ENCODE results near the gene TSEN2. TPM values are rescaled to one million over a fixed set of nuclear protein-coding genes. Genes with fewer than 3 reads are reported as not detected.

The TSEN2 gene
- total and polyA plus RNA-seq, 9 of the 15 experiments (the other 6 are each of a cell fraction or from before 2014, with no cell fraction given), result 38.5 to 76.3 (median 46.6) TPM

GRCh38 chr3:12574661-12575060 lies 90.4 kb downstream of the TSEN2 start (continued):
- TF ChIP-seq ZFP91 (CRISPR knock-in tag; IDR thresholded peaks at IDR 0.05), result no peak
- TF ChIP-seq KLF1 (tag; IDR thresholded peaks at IDR 0.05), result no peak
- no peak for TF ChIP-seq ZBED1 (IDR thresholded peaks at IDR 0.05)
- TF ChIP-seq MAX (CRISPR knock-in tag; IDR thresholded peaks at IDR 0.05), result no peak

GRCh38 chr3:12577379-12577778 lies 93.1 kb downstream of the TSEN2 start:
- FAIRE-seq, result no peak
- Histone ChIP-seq H3K79me2 (ENCODE audit: control insufficient read depth, insufficient read depth, low read length) (no peaks in the 10 kb centered on the region), H3K4me2 (ENCODE audit: insufficient read depth, low read length) (no peak overlapping the region), H3K9me1 (ENCODE audit: control insufficient read depth, insufficient read depth, low read length) (no peaks in the 10 kb centered on the region), H3K4me1 (replicated peaks in 1 of 2; ENCODE audit: control insufficient read depth in 2 of 2, insufficient read depth in 2 of 2, low read length in 2 of 2) (no peaks in the 10 kb centered on the region; a peak in 2 of 5 replicates), H4K20me1 (replicated peaks; ENCODE audit: control insufficient read depth, insufficient read depth, low read length) (0 out of 2 replicates have a peak, but pooled peaks cover 4% of the 10 kb centered on the region), H3K27ac (ENCODE audit: extremely low read depth, low read depth, low read length) (no peak overlapping the region), H3K27me3 (ENCODE audit: control insufficient read depth in 2 of 2, insufficient read depth in 2 of 2, low read length in 2 of 2) (no peaks in the 10 kb centered on the region), H2AFZ (ENCODE audit: low read depth, low read length) (no peak overlapping the region), H3K4me3 (no peak overlapping the region), H3K36me3 (ENCODE audit: control insufficient read depth, insufficient read depth, low read length) (peaks cover 92% of the 10 kb centered on the region), H3K9me3 (replicated peaks; ENCODE audit: control insufficient read depth, insufficient read depth, low read depth, low read length) (no peaks in the 10 kb centered on the region), H3K9ac (ENCODE audit: insufficient read depth in 1 of 2, low read depth in 2 of 2, low read length in 2 of 2) (no peak overlapping the region)
- CTCF ChIA-PET (ENCODE audit: low intra/inter-chr PET ratio), result no interaction called here
- DNase-seq (ENCODE audit: extremely low read depth in 1 of 4, low spot score in 3 of 4), result no peak
- in situ Hi-C loops (cut with MboI), result no loop called here
- no peak for ATAC-seq
- no TSS peak for BruUV-seq (replicated peaks)
- POLR2A ChIA-PET, result interaction anchor here (0.9 to 1.3 kb wide), 3 partner anchors 8 to 12 kb away, joined by 3 to 4 read pairs (median 3); no protein-coding TSS in a partner anchor
- intact Hi-C loops (cut with micrococcal nuclease), result no loop called here
- TF ChIP-seq MLX (CRISPR knock-in tag; conservative IDR thresholded peaks at IDR 0.05) (no peak), CREB5 (CRISPR knock-in tag; IDR thresholded peaks at IDR 0.05) (no peak), GTF2F1 (IDR thresholded peaks at IDR 0.05; ENCODE audit: low read depth, low read length) (no peak), ZNF347 (CRISPR knock-in tag; IDR thresholded peaks at IDR 0.05; ENCODE audit: low read depth) (no peak), FOXA1 (IDR thresholded peaks at IDR 0.05; ENCODE audit: borderline replicate concordance) (no peak)
- 83% methylated on average over 5 of the region's 5 CpGs for WGBS (ENCODE audit: insufficient coverage, low coverage, missing lambda C conversion rate)

Measured in K562 (cell line).